Activated T-cell treated with anti-CD3 and anti-CD28 coated beads, Interleukin-2, amount 50 U/mL, for 4 hours (primary cell): ENCODE measurements around the gene RALY. TPM values are rescaled to one million over a fixed set of nuclear protein-coding genes. Genes with fewer than 3 reads are reported as not detected.

Source experiments
- ATAC-seq, 2 donors: fragments of 200-7000 bp; cut with Tn5 transposase; one replicate each; pipeline ENCODE4 v1.10.0; 2021
- DNase-seq: peaks from one replicate; pipeline ENCODE4 v3.0.0-alpha.2; 2020
- H3K27me3 Mint-ChIP-seq: one replicate; pipeline ENCODE4 v1.8.0; 2021; ENCODE audit warnings: low read depth, mixed read lengths
- H3K36me3 Mint-ChIP-seq: one replicate; pipeline ENCODE4 v1.8.0; 2022; ENCODE audit warnings: mixed read lengths; ENCODE audit not compliant: insufficient read depth
- H3K4me1 Mint-ChIP-seq: one replicate; pipeline ENCODE4 v1.8.0; 2021; ENCODE audit warnings: low read depth, mixed read lengths
- H3K4me3 Mint-ChIP-seq: one replicate; pipeline ENCODE4 v1.8.0; 2021; ENCODE audit warnings: mild to moderate bottlenecking, moderate library complexity, mixed read lengths
- H3K9me3 Mint-ChIP-seq: one replicate; pipeline ENCODE4 v1.8.0; 2021; ENCODE audit warnings: mixed read lengths
- total RNA-seq, 3 donors: library from RNA; stranded (reverse); gene quantifications; one replicate each; pipeline ENCODE4 v1.2.1, GENCODE V29; 2021

The RALY gene
- total RNA-seq, 3 donors from 2014 or later = 142 to 148 (median 144) TPM

- ATAC-seq = no peak
- Mint-ChIP-seq H3K27me3 (no peaks in the 10 kb centered on the region), H3K4me3 (no peak overlapping the region), H3K4me1 (peaks cover 2% of the 10 kb centered on the region), H3K36me3 (peaks cover 27% of the 10 kb centered on the region), H3K9me3 (no peaks in the 10 kb centered on the region)
- no peak for DNase-seq
Measured at GRCh38 chr20:34079818-34080217, 86.1 kb downstream of the RALY start.

- H3K4me1 Mint-ChIP-seq = peaks cover 2% of the 10 kb centered on the region
- H3K27me3 Mint-ChIP-seq = no peaks in the 10 kb centered on the region
- H3K9me3 Mint-ChIP-seq = no peaks in the 10 kb centered on the region
- peaks cover 26% of the 10 kb centered on the region for H3K36me3 Mint-ChIP-seq
- ATAC-seq (no peak), DNase-seq (no peak)
- H3K4me3 Mint-ChIP-seq = no peak overlapping the region
Measured at GRCh38 chr20:34082232-34082887, 88.6 kb downstream of the RALY start.

GRCh38 chr20:34083137-34083536 lies 89.4 kb downstream of the RALY start:
- H3K9me3 Mint-ChIP-seq = no peaks in the 10 kb centered on the region
- H3K36me3 Mint-ChIP-seq = peaks cover 31% of the 10 kb centered on the region
- H3K27me3 Mint-ChIP-seq = no peaks in the 10 kb centered on the region
- DNase-seq (no peak), ATAC-seq (no peak)
- H3K4me1 Mint-ChIP-seq = peaks cover 3% of the 10 kb centered on the region
- no peak overlapping the region for H3K4me3 Mint-ChIP-seq

- no peak for ATAC-seq
- DNase-seq = no peak
- no peaks in the 10 kb centered on the region for H3K9me3 Mint-ChIP-seq
- H3K36me3 Mint-ChIP-seq = peaks cover 34% of the 10 kb centered on the region
- no peak overlapping the region for H3K4me3 Mint-ChIP-seq
- H3K27me3 Mint-ChIP-seq = no peaks in the 10 kb centered on the region
- peaks cover 6% of the 10 kb centered on the region for H3K4me1 Mint-ChIP-seq
Measured at GRCh38 chr20:34083781-34084180, 90.1 kb downstream of the RALY start.

- Mint-ChIP-seq H3K36me3 (peaks cover 39% of the 10 kb centered on the region), H3K27me3 (no peaks in the 10 kb centered on the region), H3K4me3 (no peak overlapping the region), H3K4me1 (peaks cover 6% of the 10 kb centered on the region), H3K9me3 (no peaks in the 10 kb centered on the region)
- ATAC-seq (no peak), DNase-seq (no peak)
Measured at GRCh38 chr20:34084227-34084923, 90.7 kb downstream of the RALY start.

- H3K4me3 Mint-ChIP-seq = no peak overlapping the region
- peaks cover 43% of the 10 kb centered on the region for H3K36me3 Mint-ChIP-seq
- H3K4me1 Mint-ChIP-seq = peaks cover 6% of the 10 kb centered on the region
- ATAC-seq (no peak), DNase-seq (no peak)
- H3K27me3 Mint-ChIP-seq = no peaks in the 10 kb centered on the region
- no peaks in the 10 kb centered on the region for H3K9me3 Mint-ChIP-seq
Measured at GRCh38 chr20:34085544-34086040, 91.9 kb downstream of the RALY start.

GRCh38 chr20:34088305-34089174 lies 94.8 kb downstream of the RALY start:
- peaks cover 8% of the 10 kb centered on the region for H3K4me1 Mint-ChIP-seq
- no peak for ATAC-seq
- H3K27me3 Mint-ChIP-seq = no peaks in the 10 kb centered on the region
- DNase-seq = no peak
- H3K36me3 Mint-ChIP-seq = peaks cover 47% of the 10 kb centered on the region
- no peak overlapping the region for H3K4me3 Mint-ChIP-seq
- no peaks in the 10 kb centered on the region for H3K9me3 Mint-ChIP-seq

- DNase-seq (no peak), ATAC-seq (no peak)
- Mint-ChIP-seq H3K36me3 (peaks cover 50% of the 10 kb centered on the region), H3K9me3 (no peaks in the 10 kb centered on the region), H3K4me1 (peaks cover 11% of the 10 kb centered on the region), H3K27me3 (no peaks in the 10 kb centered on the region), H3K4me3 (no peak overlapping the region)
Measured at GRCh38 chr20:34089175-34089479, 95.4 kb downstream of the RALY start.

- H3K4me3 Mint-ChIP-seq = no peak overlapping the region
- ATAC-seq (no peak), DNase-seq (no peak)
- H3K4me1 Mint-ChIP-seq = peaks cover 9% of the 10 kb centered on the region
- H3K27me3 Mint-ChIP-seq = no peaks in the 10 kb centered on the region
- H3K36me3 Mint-ChIP-seq = peaks cover 50% of the 10 kb centered on the region
- H3K9me3 Mint-ChIP-seq = no peaks in the 10 kb centered on the region
Measured at GRCh38 chr20:34089655-34090345, 96.1 kb downstream of the RALY start.

GRCh38 chr20:34090645-34091044 lies 96.9 kb downstream of the RALY start:
- peaks cover 47% of the 10 kb centered on the region for H3K36me3 Mint-ChIP-seq
- ATAC-seq = no peak

GRCh38 chr20:34091637-34092200 lies 98.0 kb downstream of the RALY start:
- ATAC-seq (no peak), DNase-seq (no peak)
- Mint-ChIP-seq H3K4me3 (no peak overlapping the region), H3K4me1 (peaks cover 9% of the 10 kb centered on the region), H3K9me3 (no peaks in the 10 kb centered on the region), H3K27me3 (no peaks in the 10 kb centered on the region), H3K36me3 (peaks cover 48% of the 10 kb centered on the region)

More at GRCh38 chr20:34090645-34091044, 96.9 kb downstream of the RALY start:
- H3K4me1 Mint-ChIP-seq = peaks cover 9% of the 10 kb centered on the region
- H3K9me3 Mint-ChIP-seq = no peaks in the 10 kb centered on the region
- no peak for DNase-seq
- no peaks in the 10 kb centered on the region for H3K27me3 Mint-ChIP-seq
- H3K4me3 Mint-ChIP-seq = no peak overlapping the region

- DNase-seq (no peak), ATAC-seq (no peak)
- H3K4me3 Mint-ChIP-seq = no peak overlapping the region
- no peaks in the 10 kb centered on the region for H3K9me3 Mint-ChIP-seq
- H3K27me3 Mint-ChIP-seq = no peaks in the 10 kb centered on the region
- H3K36me3 Mint-ChIP-seq = peaks cover 46% of the 10 kb centered on the region
- H3K4me1 Mint-ChIP-seq = peaks cover 5% of the 10 kb centered on the region
Measured at GRCh38 chr20:34093895-34094294, 100.2 kb downstream of the RALY start.

GRCh38 chr20:34095825-34096224 lies 102.1 kb downstream of the RALY start:
- no peaks in the 10 kb centered on the region for H3K27me3 Mint-ChIP-seq

More at GRCh38 chr20:34095825-34096224, 102.1 kb downstream of the RALY start:
- ATAC-seq = no peak
- Mint-ChIP-seq H3K4me3 (no peak overlapping the region), H3K9me3 (no peaks in the 10 kb centered on the region), H3K36me3 (peaks cover 43% of the 10 kb centered on the region), H3K4me1 (peaks cover 6% of the 10 kb centered on the region)
- DNase-seq = no peak
